Tibial nerve (tissue), 4 donors: ENCODE measurements around the gene FOLH1. TPM values are rescaled to one million over a fixed set of nuclear protein-coding genes. Genes with fewer than 3 reads are reported as not detected.

Experiments
- total RNA-seq, 4 donors: library from RNA; depleted of rRNA; stranded (reverse); fragments of >200 nt; gene quantifications; one replicate each; pipeline ENCODE4 v1.1.0, GENCODE V29; 2016

FOLH1 gene
- total RNA-seq, 4 donors from 2014 or later: 7.2 to 23.4 (median 11.8) TPM

Other genes with a start within 250 kb of the FOLH1 start
- not detected for gene TRIM51G, start 224.7 kb downstream of the FOLH1 start, total RNA-seq
- gene TRIM49B, start 179.8 kb downstream of the FOLH1 start, total RNA-seq: under 1 TPM in 1 of 4 donors, not detected in 3; 0.60 TPM
- not detected for gene TRIM64C, start 149.5 kb downstream of the FOLH1 start, total RNA-seq